NCI-H1092 treated with DMSO at 0.1 percent for 48 hours (cell line): ENCODE results near the gene NRG3.

Experiments
- DNase-seq: peaks from one replicate; lab custom pipeline; 2025; lab: John Stamatoyannopoulos, UW

The NRG3 gene

GRCh38 chr10:83007510-83007909 lies 1132.5 kb downstream of the NRG3 start:
- no peak for DNase-seq

- no peak for DNase-seq
Observed at GRCh38 chr10:83012866-83013265, 1137.9 kb downstream of the NRG3 start.

GRCh38 chr10:83017076-83017867 lies 1142.3 kb downstream of the NRG3 start:
- DNase-seq: no peak

GRCh38 chr10:83023662-83024061 lies 1148.7 kb downstream of the NRG3 start:
- DNase-seq: no peak
